ENCODE data around the gene SETBP1. TPM values are rescaled to one million over a fixed set of nuclear protein-coding genes. Genes with fewer than 3 reads are reported as not detected.

SETBP1 gene
- polyA plus RNA-seq, 1 experiment, result 2.9 TPM

- DNase-seq (ENCODE audit: low read depth), result no peak
- ChIA-PET CTCF (no interaction called here), POLR2A (no interaction called here)
- Histone ChIP-seq H3K27me3 (ENCODE audit: control insufficient read depth, insufficient read depth, low read length) (no peaks in the 10 kb centered on the region), H3K4me3 (ENCODE audit: low read depth, low read length) (no peak overlapping the region), H3K36me3 (ENCODE audit: control insufficient read depth, insufficient read depth, low read length) (no peaks in the 10 kb centered on the region)
- no peak for TF ChIP-seq CTCF (IDR thresholded peaks at IDR 0.05; ENCODE audit: insufficient read depth, low read depth, low read length)
Measured at GRCh38 chr18:45055811-45056210, 375.1 kb downstream of the SETBP1 start.

GRCh38 chr18:45056926-45057325 lies 376.2 kb downstream of the SETBP1 start:
- ChIA-PET CTCF (interaction anchor here (1.1 kb wide), 1 partner anchor 377 kb away, joined by 3 read pairs; the partner anchor contains the start of gene SETBP1), POLR2A (no interaction called here)
- Histone ChIP-seq H3K36me3 (ENCODE audit: control insufficient read depth, insufficient read depth, low read length) (no peaks in the 10 kb centered on the region), H3K27me3 (ENCODE audit: control insufficient read depth, insufficient read depth, low read length) (no peaks in the 10 kb centered on the region), H3K4me3 (ENCODE audit: low read depth, low read length) (no peak overlapping the region)
- no peak for DNase-seq (ENCODE audit: low read depth)
- no peak for TF ChIP-seq CTCF (IDR thresholded peaks at IDR 0.05; ENCODE audit: insufficient read depth, low read depth, low read length)

DNA sequence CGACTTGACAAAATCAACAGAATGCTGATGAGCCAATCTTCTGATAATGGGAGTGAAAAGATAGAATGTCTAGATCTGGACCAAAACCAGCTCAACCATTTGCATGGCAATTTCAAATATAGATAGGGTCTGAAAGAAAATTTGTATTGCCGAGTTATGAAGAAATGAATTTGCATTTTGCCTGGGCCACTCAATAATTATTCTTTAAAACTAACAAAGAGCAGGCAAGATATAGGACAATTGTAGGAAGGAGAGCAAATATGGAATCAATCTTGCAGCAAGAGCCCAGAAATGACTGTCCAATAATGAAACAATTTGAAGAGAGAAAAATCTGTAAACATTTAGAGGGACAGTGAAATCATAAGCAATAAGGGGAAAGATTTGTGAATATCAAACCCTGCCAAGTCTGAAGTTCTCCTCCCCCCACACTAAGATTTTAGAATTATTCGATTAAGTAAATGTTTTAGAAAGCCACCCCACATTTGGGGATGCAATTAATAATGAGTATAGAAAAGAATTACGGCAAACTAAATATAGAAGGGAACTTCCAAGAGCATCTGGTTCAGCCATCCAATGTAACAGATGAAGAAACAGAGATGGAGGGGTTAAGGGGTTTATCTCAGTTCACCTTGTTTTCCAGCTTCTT lies 377.4 kb downstream of the SETBP1 start:
- Histone ChIP-seq H3K4me3 (ENCODE audit: low read depth, low read length) (no peak overlapping the region), H3K36me3 (ENCODE audit: control insufficient read depth, insufficient read depth, low read length) (no peaks in the 10 kb centered on the region), H3K27me3 (ENCODE audit: control insufficient read depth, insufficient read depth, low read length) (no peaks in the 10 kb centered on the region)
- ChIA-PET POLR2A (no interaction called here), CTCF (interaction anchor here (1.7 kb wide), 1 partner anchor 155 kb away, joined by 3 read pairs; no protein-coding TSS in a partner anchor)
- DNase-seq (ENCODE audit: low read depth), result no peak
- TF ChIP-seq CTCF (IDR thresholded peaks at IDR 0.05; ENCODE audit: insufficient read depth, low read depth, low read length), result no peak

DNA sequence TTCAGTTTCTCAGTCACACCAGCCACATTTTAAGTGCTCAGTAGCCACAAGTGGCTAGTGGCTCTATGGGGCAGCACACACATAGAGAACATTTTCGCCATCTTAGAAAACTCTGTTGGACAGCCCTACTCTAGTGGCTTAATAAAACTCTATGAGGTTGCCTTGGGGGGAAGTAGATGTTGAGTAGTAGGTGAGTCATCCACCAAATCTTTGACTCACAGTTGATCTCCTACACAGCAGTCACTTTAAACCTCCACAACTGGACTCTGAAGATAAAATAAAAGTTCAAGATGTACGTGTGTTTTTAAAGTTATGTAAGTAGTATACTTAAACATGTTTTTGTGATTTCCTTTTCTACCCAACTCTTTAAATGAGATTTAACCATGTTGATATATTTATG lies 379.0 kb downstream of the SETBP1 start:
- ChIA-PET POLR2A (no interaction called here), CTCF (interaction anchor here (1.9 kb wide), 1 partner anchor 9 kb away, joined by 6 read pairs; no protein-coding TSS in a partner anchor)
- H3K27me3 ChIP-seq (ENCODE audit: control insufficient read depth, insufficient read depth, low read length), result no peaks in the 10 kb centered on the region
- H3K36me3 ChIP-seq (ENCODE audit: control insufficient read depth, insufficient read depth, low read length), result no peaks in the 10 kb centered on the region
- peak; percentile 44 for DNase-seq (ENCODE audit: low read depth)
- TF ChIP-seq CTCF (IDR thresholded peaks at IDR 0.05; ENCODE audit: insufficient read depth, low read depth, low read length), result no peak
- H3K4me3 ChIP-seq (ENCODE audit: low read depth, low read length), result no peak overlapping the region

GRCh38 chr18:45060102-45060501 lies 379.4 kb downstream of the SETBP1 start:
- Histone ChIP-seq H3K36me3 (ENCODE audit: control insufficient read depth, insufficient read depth, low read length) (no peaks in the 10 kb centered on the region), H3K27me3 (ENCODE audit: control insufficient read depth, insufficient read depth, low read length) (no peaks in the 10 kb centered on the region), H3K4me3 (ENCODE audit: low read depth, low read length) (no peak overlapping the region)
- DNase-seq (ENCODE audit: low read depth), result no peak
- TF ChIP-seq CTCF (IDR thresholded peaks at IDR 0.05; ENCODE audit: insufficient read depth, low read depth, low read length), result no peak
- POLR2A ChIA-PET, result no interaction called here
- CTCF ChIA-PET, result interaction anchor here (1.9 kb wide), 1 partner anchor 9 kb away, joined by 6 read pairs; no protein-coding TSS in a partner anchor

All from BJ (cell line).